Measurements from ENCODE around the gene TAF1A.

DNA sequence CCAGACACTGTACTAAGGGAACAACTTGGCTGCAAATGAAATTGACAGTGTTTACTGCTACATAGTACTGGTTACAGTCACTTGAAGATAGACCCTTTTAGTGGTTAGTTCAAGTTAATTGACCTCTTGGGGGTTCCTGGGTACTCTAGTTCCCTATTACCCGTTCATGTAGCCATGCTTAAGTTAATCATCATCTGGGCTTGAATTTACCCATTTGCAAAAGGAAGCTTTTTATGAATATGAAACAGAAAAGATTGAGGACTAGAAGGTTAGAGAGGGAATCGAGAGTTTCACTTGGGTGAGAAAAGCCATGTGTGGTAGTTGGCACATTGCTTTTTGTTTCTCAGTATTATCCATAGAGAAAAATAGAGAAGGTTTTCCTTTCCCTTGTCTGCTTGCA, 30.8 kb upstream of the TAF1A start:
- no peak for TF ChIP-seq YY1 (IDR thresholded peaks at IDR 0.05; ENCODE audit: insufficient read depth, insufficient read length)
- no peak for TF ChIP-seq ZNF274 (IDR thresholded peaks at IDR 0.05; ENCODE audit: low read depth, low read length)
